ENCODE data around the gene PLA2G2D. TPM values are rescaled to one million over a fixed set of nuclear protein-coding genes. Genes with fewer than 3 reads are reported as not detected.

Gene PLA2G2D
- total RNA-seq, 2 experiments from 2014 or later = not detected

DNA sequence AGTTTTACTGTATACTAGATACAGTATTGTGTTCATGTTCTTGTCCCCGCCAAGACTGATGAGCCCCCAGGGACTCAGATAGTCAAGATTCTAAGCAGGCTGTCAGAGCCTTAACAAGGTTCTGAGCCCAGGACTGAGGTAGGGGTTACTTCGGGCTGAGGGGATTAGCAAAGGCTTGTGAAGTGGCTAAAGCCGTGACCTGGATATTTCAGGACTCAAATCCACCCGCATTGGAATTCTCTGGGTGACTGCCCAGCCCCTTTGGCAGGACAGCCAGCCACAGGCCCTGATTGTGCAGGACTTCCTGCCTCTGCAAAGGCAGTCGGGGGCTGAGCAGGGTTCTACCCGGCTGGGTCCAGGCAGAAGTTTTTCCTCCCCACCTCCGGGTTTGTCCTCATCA, 49.5 kb downstream of the PLA2G2D start, which contains the start of gene PLA2G5:
PLA2G5 (plus strand) TSS at position 321 of the 400 bp plus-strand sequence. CDS start 14,637 bp downstream, outside the sequence.
- ATAC-seq (ENCODE audit: low read depth) = no peak
- H3K9me3 Mint-ChIP-seq = no peaks in the 10 kb centered on the region

DNA sequence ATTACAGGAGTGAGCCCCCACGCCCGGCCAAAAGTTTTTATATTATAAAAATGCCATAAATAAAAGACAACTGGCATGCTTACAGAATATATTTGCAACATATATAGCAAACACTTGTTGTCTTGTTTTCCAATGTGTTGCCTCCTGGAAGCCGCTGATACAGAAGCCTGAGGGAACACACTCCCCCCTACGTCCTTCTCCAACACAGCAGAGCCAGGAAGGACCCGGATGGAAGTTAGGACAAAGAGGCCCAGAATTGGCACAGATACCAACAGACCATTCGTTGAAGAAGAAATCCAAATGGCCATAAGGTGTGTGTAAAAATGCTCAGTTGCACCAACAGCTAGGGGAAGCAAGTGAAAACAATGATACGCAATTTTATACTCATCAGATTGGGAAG, 50.6 kb downstream of the PLA2G2D start:
- H3K27ac Mint-ChIP-seq = no peak overlapping the region
- POLR2A ChIA-PET = no interaction called here
- peaks cover 13% of the 10 kb centered on the region for H3K27me3 Mint-ChIP-seq

More for the DNA sequence above, 49.5 kb downstream of the PLA2G2D start, which contains the start of gene PLA2G5:
- H3K27me3 Mint-ChIP-seq = peaks cover 19% of the 10 kb centered on the region
- no peak for DNase-seq
- H3K27ac Mint-ChIP-seq = no peak within 1 kb of the TSS
- H3K36me3 Mint-ChIP-seq = no peaks in the 10 kb centered on the region
- H3K4me3 Mint-ChIP-seq = no peak within 1 kb of the TSS
- no peaks in the 10 kb centered on the region for H3K4me1 Mint-ChIP-seq
- POLR2A ChIA-PET = no interaction called here

GRCh38 chr1:20063861-20064292, 55.5 kb downstream of the PLA2G2D start:
- Mint-ChIP-seq H3K4me1 (peaks cover 12% of the 10 kb centered on the region), H3K36me3 (no peaks in the 10 kb centered on the region), H3K9me3 (no peaks in the 10 kb centered on the region), H3K4me3 (no peak overlapping the region), H3K27me3 (peaks cover 11% of the 10 kb centered on the region), H3K27ac (no peak overlapping the region)
- no peak for DNase-seq
- no peak for ATAC-seq (ENCODE audit: low read depth)
- POLR2A ChIA-PET = no interaction called here

More for the DNA sequence above, 50.6 kb downstream of the PLA2G2D start:
- Mint-ChIP-seq H3K9me3 (no peaks in the 10 kb centered on the region), H3K36me3 (no peaks in the 10 kb centered on the region), H3K4me3 (no peak overlapping the region), H3K4me1 (no peaks in the 10 kb centered on the region)
- no peak for ATAC-seq (ENCODE audit: low read depth)
- no peak for DNase-seq

Other genes starting within 250 kb of the PLA2G2D start
- gene OTUD3, start 237.1 kb downstream of the PLA2G2D start, total RNA-seq = 10 to 100 TPM; 10.3 to 10.9 TPM
- not detected for gene PLA2G2E, start 195.9 kb downstream of the PLA2G2D start, total RNA-seq
- not detected for gene PLA2G2A, start 139.9 kb downstream of the PLA2G2D start, total RNA-seq
- gene PLA2G5, start 49.3 kb downstream of the PLA2G2D start, total RNA-seq = not detected
- not detected for gene PLA2G2F, start 19.8 kb upstream of the PLA2G2D start, total RNA-seq
- gene UBXN10, start 66.6 kb upstream of the PLA2G2D start, total RNA-seq = under 1 TPM; 0.23 to 0.28 TPM
- not detected for gene PLA2G2C, start 67.0 kb upstream of the PLA2G2D start, total RNA-seq
- gene VWA5B1, start 171.3 kb upstream of the PLA2G2D start, total RNA-seq = not detected